ENCODE data around the gene LAMA4. TPM values are rescaled to one million over a fixed set of nuclear protein-coding genes. Genes with fewer than 3 reads are reported as not detected.

Gene LAMA4
- polyA plus RNA-seq, 1 donor from 2014 or later, result 0.69 TPM

DNA sequence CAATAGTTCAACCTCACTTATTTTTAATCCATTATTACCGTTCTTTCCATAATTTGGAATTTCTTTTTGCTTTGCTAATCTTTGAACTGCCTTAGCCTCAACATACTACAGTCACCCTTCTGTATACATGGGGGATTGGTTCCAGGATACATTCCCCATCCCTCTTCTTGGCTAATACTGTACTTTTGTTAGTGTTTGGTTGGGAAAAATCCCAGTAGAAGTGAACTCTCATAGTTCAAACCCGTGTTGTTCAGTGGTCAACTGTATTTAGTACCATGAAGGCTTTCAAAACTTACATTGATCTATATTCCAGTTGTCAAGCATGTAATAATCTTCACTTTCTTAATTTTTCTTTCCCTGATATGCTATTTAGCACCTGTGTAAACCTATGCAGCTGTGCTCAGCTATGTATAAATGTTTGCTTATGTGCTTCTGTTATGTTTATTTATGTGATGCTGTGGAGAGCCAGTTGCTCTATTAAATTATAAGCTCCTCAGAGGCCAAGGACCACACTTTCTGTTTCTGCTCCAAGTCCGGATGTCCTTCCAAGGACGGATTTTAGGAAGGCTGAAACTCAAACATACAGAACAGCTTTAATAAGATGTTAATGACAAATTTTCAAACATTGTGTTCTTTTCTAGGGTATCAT, 33.3 kb upstream of the LAMA4 start:
- no peaks in the 10 kb centered on the region for H3F3A ChIP-seq (ENCODE audit: insufficient read depth, low read length, poor library complexity, severe bottlenecking)
- no peaks in the 10 kb centered on the region for H3K36me3 ChIP-seq (ENCODE audit: insufficient read depth, low read length)
- H3K79me2 ChIP-seq (replicated peaks; ENCODE audit: insufficient read depth, low read length), result no peaks in the 10 kb centered on the region
- H3K9me2 ChIP-seq (ENCODE audit: insufficient read depth, low read length), result no peaks in the 10 kb centered on the region
- TF ChIP-seq EP300 (conservative IDR thresholded peaks at IDR 0.05; ENCODE audit: poor library complexity, severe bottlenecking) (no peak), TAF1 (IDR thresholded peaks at IDR 0.05; ENCODE audit: low read depth) (no peak), SMC3 (conservative IDR thresholded peaks at IDR 0.05; ENCODE audit: poor library complexity) (no peak), EZH2 (IDR thresholded peaks at IDR 0.05; ENCODE audit: borderline replicate concordance, insufficient read depth, low read length, poor library complexity, severe bottlenecking) (no peak), MXI1 (conservative IDR thresholded peaks at IDR 0.05; ENCODE audit: poor library complexity, severe bottlenecking) (no peak), POLR2AphosphoS5 (IDR thresholded peaks at IDR 0.05) (no peak), RAD21 (conservative IDR thresholded peaks at IDR 0.05) (no peak)
- TF ChIP-seq, protein P1, sequence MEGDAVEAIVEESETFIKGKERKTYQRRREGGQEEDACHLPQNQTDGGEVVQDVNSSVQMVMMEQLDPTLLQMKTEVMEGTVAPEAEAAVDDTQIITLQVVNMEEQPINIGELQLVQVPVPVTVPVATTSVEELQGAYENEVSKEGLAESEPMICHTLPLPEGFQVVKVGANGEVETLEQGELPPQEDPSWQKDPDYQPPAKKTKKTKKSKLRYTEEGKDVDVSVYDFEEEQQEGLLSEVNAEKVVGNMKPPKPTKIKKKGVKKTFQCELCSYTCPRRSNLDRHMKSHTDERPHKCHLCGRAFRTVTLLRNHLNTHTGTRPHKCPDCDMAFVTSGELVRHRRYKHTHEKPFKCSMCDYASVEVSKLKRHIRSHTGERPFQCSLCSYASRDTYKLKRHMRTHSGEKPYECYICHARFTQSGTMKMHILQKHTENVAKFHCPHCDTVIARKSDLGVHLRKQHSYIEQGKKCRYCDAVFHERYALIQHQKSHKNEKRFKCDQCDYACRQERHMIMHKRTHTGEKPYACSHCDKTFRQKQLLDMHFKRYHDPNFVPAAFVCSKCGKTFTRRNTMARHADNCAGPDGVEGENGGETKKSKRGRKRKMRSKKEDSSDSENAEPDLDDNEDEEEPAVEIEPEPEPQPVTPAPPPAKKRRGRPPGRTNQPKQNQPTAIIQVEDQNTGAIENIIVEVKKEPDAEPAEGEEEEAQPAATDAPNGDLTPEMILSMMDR (IDR thresholded peaks at IDR 0.05; ENCODE audit: poor library complexity, severe bottlenecking), result no peak
- TF ChIP-seq, protein P2, sequence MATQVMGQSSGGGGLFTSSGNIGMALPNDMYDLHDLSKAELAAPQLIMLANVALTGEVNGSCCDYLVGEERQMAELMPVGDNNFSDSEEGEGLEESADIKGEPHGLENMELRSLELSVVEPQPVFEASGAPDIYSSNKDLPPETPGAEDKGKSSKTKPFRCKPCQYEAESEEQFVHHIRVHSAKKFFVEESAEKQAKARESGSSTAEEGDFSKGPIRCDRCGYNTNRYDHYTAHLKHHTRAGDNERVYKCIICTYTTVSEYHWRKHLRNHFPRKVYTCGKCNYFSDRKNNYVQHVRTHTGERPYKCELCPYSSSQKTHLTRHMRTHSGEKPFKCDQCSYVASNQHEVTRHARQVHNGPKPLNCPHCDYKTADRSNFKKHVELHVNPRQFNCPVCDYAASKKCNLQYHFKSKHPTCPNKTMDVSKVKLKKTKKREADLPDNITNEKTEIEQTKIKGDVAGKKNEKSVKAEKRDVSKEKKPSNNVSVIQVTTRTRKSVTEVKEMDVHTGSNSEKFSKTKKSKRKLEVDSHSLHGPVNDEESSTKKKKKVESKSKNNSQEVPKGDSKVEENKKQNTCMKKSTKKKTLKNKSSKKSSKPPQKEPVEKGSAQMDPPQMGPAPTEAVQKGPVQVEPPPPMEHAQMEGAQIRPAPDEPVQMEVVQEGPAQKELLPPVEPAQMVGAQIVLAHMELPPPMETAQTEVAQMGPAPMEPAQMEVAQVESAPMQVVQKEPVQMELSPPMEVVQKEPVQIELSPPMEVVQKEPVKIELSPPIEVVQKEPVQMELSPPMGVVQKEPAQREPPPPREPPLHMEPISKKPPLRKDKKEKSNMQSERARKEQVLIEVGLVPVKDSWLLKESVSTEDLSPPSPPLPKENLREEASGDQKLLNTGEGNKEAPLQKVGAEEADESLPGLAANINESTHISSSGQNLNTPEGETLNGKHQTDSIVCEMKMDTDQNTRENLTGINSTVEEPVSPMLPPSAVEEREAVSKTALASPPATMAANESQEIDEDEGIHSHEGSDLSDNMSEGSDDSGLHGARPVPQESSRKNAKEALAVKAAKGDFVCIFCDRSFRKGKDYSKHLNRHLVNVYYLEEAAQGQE (IDR thresholded peaks at IDR 0.05; ENCODE audit: borderline replicate concordance), result no peak
- H2AFZ ChIP-seq (ENCODE audit: low read depth, low read length), result no peak overlapping the region
- no peaks in the 10 kb centered on the region for H4K20me1 ChIP-seq (ENCODE audit: insufficient read depth)
- no peak overlapping the region for H3K27ac ChIP-seq (ENCODE audit: low read length)
- no peaks in the 10 kb centered on the region for H3K27me3 ChIP-seq (ENCODE audit: insufficient read depth, low read depth, low read length)
- no peak overlapping the region for H3K4me2 ChIP-seq (ENCODE audit: low read length)
- H3K9me3 ChIP-seq (ENCODE audit: low read length), result no peaks in the 10 kb centered on the region
- no peak overlapping the region for H3K4me3 ChIP-seq (ENCODE audit: low read length)
- H3K9ac ChIP-seq (ENCODE audit: low read length), result no peak overlapping the region

DNA sequence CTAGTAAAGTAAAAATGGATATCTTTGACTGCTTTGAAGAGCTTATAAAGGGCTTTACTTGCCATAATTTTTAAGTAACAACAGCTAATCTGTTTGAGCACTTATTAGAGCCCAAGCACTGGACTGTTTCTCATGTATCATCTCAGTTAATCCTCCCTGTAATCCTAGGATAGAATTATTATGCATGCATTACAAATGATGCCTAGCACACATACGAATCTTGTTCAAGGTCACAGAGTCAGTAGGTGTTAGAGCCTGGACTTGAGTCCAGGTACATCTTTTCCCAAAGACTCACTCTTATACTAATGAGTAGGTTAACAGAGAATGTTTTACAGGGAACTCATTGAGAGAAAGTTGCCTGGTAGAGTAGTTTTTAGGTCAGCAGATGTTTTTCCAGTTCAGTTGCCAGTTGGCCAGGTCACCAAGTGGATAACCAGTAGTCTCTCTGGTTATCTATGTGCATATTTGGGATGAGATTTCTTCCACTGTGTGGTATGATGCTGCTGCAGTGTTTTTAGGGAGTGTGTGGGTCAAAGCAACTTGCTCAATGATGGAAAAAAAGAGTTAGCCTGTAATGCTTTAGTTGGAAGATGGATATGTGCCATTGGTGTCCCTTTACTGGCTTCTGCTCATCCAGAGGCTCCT, 32.3 kb upstream of the LAMA4 start:
- Histone ChIP-seq H3K79me2 (replicated peaks; ENCODE audit: insufficient read depth, low read length) (no peaks in the 10 kb centered on the region), H3K27me3 (ENCODE audit: insufficient read depth, low read depth, low read length) (no peaks in the 10 kb centered on the region), H3K27ac (ENCODE audit: low read length) (no peak overlapping the region), H3K36me3 (ENCODE audit: insufficient read depth, low read length) (no peaks in the 10 kb centered on the region), H3K4me2 (ENCODE audit: low read length) (no peak overlapping the region), H2AFZ (ENCODE audit: low read depth, low read length) (no peak overlapping the region), H4K20me1 (ENCODE audit: insufficient read depth) (no peaks in the 10 kb centered on the region), H3K9me2 (ENCODE audit: insufficient read depth, low read length) (no peaks in the 10 kb centered on the region), H3K4me3 (ENCODE audit: low read length) (no peak overlapping the region), H3F3A (ENCODE audit: insufficient read depth, low read length, poor library complexity, severe bottlenecking) (no peaks in the 10 kb centered on the region), H3K9ac (ENCODE audit: low read length) (no peak overlapping the region), H3K9me3 (ENCODE audit: low read length) (no peaks in the 10 kb centered on the region)
- TF ChIP-seq EZH2 (IDR thresholded peaks at IDR 0.05; ENCODE audit: borderline replicate concordance, insufficient read depth, low read length, poor library complexity, severe bottlenecking), result no peak
- TF ChIP-seq MXI1 (conservative IDR thresholded peaks at IDR 0.05; ENCODE audit: poor library complexity, severe bottlenecking), result no peak
- no peak for TF ChIP-seq TAF1 (IDR thresholded peaks at IDR 0.05; ENCODE audit: low read depth)
- TF ChIP-seq RAD21 (conservative IDR thresholded peaks at IDR 0.05), result no peak
